GM21381 (cell line): ENCODE results near the gene CCDC83.
A peak's percentile ranks its signal among the peaks of the same experiment; 100 is the strongest.
"Not testable (repeated sequence)": the region's sequence is repeated elsewhere in the genome, so short reads cannot be mapped to it uniquely, and the experiment has no call there.

Experiments used
- ATAC-seq: cut with Tn5 transposase; IDR thresholded peaks from one replicate; pipeline ENCODE4 v1.9.1; 2021; ENCODE audit warnings: mild to moderate bottlenecking, moderate library complexity; ENCODE audit not compliant: unreplicated experiment

Gene CCDC83

GRCh38 chr11:85886089-85887056 lies 31.2 kb downstream of the CCDC83 start:
- no peak for ATAC-seq

- ATAC-seq: no peak
Observed at GRCh38 chr11:85889108-85889507, 33.9 kb downstream of the CCDC83 start.

- no peak for ATAC-seq
Observed at GRCh38 chr11:85889676-85890579, 34.7 kb downstream of the CCDC83 start.

GRCh38 chr11:85893395-85893794 lies 38.2 kb downstream of the CCDC83 start:
- ATAC-seq: no peak

GRCh38 chr11:85896876-85897275 lies 41.7 kb downstream of the CCDC83 start:
- no peak for ATAC-seq

GRCh38 chr11:85898456-85898855 lies 43.3 kb downstream of the CCDC83 start:
- ATAC-seq: no peak

GRCh38 chr11:85902353-85902752 lies 47.2 kb downstream of the CCDC83 start:
- no peak for ATAC-seq

GRCh38 chr11:85903406-85903805 lies 48.2 kb downstream of the CCDC83 start:
- ATAC-seq: no peak

GRCh38 chr11:85903811-85904210 lies 48.6 kb downstream of the CCDC83 start:
- no peak for ATAC-seq

- no peak for ATAC-seq
Observed at GRCh38 chr11:85912414-85912813, 57.2 kb downstream of the CCDC83 start.

GRCh38 chr11:85913513-85913912 lies 58.3 kb downstream of the CCDC83 start:
- no peak for ATAC-seq

- ATAC-seq: no peak
Observed at GRCh38 chr11:85914425-85914824, 59.2 kb downstream of the CCDC83 start.

- ATAC-seq: no peak
Observed at GRCh38 chr11:85918910-85919794, 64.0 kb downstream of the CCDC83 start.

- ATAC-seq: peak; percentile 93
Observed at GRCh38 chr11:85922367-85922766, 67.2 kb downstream of the CCDC83 start.

GRCh38 chr11:85923455-85923854 lies 68.3 kb downstream of the CCDC83 start:
- ATAC-seq: no peak

- not testable (repeated sequence) for ATAC-seq
Observed at GRCh38 chr11:85926653-85927214, 71.6 kb downstream of the CCDC83 start.

GRCh38 chr11:85930879-85931366 lies 75.7 kb downstream of the CCDC83 start:
- no peak for ATAC-seq

- ATAC-seq: no peak
Observed at GRCh38 chr11:85934596-85935169, 79.5 kb downstream of the CCDC83 start.

GRCh38 chr11:85935751-85936150 lies 80.6 kb downstream of the CCDC83 start:
- ATAC-seq: no peak

- no peak for ATAC-seq
Observed at GRCh38 chr11:85937835-85938234, 82.7 kb downstream of the CCDC83 start.
